ENCODE results near the gene CLSTN2.

GRCh38 chr3:140553591-140553990, 618.6 kb downstream of the CLSTN2 start:
- TF ChIP-seq CTCF (conservative IDR thresholded peaks at IDR 0.05 in 1 of 2, IDR thresholded peaks at IDR 0.05 in 1 of 2; ENCODE audit: extremely low read depth in 1 of 2, insufficient read depth in 1 of 2, low read depth in 1 of 2, low read length in 2 of 2) (no peak), EZH2 (IDR thresholded peaks at IDR 0.05; ENCODE audit: borderline replicate concordance, low read length) (no peak)
